Measurements from ENCODE around the gene ZDHHC11. TPM values are rescaled to one million over a fixed set of nuclear protein-coding genes. Genes with fewer than 3 reads are reported as not detected.

Gene ZDHHC11
- total and polyA plus RNA-seq, 2 experiments from 2014 or later, result 8.0 to 29.1 TPM

DNA sequence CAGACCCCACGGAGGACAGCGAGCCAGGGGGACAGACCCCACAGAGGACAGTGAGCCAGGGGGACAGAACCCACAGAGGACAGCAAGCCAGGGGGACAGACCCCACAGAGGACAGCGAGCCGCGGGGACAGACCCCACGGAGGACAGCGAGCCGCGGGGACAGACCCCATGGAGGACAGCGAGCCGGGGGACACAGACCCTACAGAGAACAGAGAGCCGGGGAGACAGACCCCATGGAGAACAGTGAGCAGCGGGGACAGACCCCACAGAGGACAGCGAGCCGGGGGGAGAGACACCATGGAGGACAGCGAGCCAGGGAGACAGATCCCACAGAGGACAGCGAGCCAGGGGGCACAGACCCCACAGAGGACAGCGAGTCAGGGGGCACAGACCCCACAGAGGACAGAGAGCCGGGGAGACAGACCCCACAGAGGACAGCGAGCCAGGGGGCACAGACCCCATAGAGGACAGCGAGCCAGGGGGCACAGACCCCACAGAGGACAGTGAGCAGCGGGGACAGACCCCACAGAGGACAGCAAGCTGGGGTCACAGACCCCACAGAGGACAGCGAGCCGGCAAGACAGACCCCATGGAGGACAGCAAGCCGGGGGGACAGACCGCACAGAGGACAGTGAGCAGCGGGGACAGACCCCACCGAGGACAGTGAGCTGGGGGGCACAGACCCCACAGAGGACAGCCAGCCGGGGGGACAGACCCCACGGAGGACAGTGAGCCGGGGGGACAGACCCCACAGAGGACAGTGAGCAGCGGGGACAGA, 4.4 kb upstream of the ZDHHC11 start (continued):
- TF ChIP-seq, protein P1, sequence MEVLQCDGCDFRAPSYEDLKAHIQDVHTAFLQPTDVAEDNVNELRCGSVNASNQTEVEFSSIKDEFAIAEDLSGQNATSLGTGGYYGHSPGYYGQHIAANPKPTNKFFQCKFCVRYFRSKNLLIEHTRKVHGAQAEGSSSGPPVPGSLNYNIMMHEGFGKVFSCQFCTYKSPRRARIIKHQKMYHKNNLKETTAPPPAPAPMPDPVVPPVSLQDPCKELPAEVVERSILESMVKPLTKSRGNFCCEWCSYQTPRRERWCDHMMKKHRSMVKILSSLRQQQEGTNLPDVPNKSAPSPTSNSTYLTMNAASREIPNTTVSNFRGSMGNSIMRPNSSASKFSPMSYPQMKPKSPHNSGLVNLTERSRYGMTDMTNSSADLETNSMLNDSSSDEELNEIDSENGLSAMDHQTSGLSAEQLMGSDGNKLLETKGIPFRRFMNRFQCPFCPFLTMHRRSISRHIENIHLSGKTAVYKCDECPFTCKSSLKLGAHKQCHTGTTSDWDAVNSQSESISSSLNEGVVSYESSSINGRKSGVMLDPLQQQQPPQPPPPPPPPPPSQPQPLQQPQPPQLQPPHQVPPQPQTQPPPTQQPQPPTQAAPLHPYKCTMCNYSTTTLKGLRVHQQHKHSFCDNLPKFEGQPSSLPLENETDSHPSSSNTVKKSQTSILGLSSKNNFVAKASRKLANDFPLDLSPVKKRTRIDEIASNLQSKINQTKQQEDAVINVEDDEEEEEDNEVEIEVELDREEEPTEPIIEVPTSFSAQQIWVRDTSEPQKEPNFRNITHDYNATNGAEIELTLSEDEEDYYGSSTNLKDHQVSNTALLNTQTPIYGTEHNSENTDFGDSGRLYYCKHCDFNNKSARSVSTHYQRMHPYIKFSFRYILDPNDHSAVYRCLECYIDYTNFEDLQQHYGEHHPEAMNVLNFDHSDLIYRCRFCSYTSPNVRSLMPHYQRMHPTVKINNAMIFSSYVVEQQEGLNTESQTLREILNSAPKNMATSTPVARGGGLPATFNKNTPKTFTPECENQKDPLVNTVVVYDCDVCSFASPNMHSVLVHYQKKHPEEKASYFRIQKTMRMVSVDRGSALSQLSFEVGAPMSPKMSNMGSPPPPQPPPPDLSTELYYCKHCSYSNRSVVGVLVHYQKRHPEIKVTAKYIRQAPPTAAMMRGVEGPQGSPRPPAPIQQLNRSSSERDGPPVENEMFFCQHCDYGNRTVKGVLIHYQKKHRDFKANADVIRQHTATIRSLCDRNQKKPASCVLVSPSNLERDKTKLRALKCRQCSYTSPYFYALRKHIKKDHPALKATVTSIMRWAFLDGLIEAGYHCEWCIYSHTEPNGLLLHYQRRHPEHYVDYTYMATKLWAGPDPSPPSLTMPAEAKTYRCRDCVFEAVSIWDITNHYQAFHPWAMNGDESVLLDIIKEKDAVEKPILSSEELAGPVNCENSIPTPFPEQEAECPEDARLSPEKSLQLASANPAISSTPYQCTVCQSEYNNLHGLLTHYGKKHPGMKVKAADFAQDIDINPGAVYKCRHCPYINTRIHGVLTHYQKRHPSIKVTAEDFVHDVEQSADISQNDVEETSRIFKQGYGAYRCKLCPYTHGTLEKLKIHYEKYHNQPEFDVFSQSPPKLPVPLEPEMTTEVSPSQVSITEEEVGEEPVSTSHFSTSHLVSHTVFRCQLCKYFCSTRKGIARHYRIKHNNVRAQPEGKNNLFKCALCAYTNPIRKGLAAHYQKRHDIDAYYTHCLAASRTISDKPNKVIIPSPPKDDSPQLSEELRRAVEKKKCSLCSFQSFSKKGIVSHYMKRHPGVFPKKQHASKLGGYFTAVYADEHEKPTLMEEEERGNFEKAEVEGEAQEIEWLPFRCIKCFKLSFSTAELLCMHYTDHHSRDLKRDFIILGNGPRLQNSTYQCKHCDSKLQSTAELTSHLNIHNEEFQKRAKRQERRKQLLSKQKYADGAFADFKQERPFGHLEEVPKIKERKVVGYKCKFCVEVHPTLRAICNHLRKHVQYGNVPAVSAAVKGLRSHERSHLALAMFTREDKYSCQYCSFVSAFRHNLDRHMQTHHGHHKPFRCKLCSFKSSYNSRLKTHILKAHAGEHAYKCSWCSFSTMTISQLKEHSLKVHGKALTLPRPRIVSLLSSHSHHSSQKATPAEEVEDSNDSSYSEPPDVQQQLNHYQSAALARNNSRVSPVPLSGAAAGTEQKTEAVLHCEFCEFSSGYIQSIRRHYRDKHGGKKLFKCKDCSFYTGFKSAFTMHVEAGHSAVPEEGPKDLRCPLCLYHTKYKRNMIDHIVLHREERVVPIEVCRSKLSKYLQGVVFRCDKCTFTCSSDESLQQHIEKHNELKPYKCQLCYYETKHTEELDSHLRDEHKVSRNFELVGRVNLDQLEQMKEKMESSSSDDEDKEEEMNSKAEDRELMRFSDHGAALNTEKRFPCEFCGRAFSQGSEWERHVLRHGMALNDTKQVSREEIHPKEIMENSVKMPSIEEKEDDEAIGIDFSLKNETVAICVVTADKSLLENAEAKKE (CRISPR knock-in tag; IDR thresholded peaks at IDR 0.05), result no peak
- TF ChIP-seq, protein P2, sequence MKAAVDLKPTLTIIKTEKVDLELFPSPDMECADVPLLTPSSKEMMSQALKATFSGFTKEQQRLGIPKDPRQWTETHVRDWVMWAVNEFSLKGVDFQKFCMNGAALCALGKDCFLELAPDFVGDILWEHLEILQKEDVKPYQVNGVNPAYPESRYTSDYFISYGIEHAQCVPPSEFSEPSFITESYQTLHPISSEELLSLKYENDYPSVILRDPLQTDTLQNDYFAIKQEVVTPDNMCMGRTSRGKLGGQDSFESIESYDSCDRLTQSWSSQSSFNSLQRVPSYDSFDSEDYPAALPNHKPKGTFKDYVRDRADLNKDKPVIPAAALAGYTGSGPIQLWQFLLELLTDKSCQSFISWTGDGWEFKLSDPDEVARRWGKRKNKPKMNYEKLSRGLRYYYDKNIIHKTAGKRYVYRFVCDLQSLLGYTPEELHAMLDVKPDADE (IDR thresholded peaks at IDR 0.05), result no peak

DNA sequence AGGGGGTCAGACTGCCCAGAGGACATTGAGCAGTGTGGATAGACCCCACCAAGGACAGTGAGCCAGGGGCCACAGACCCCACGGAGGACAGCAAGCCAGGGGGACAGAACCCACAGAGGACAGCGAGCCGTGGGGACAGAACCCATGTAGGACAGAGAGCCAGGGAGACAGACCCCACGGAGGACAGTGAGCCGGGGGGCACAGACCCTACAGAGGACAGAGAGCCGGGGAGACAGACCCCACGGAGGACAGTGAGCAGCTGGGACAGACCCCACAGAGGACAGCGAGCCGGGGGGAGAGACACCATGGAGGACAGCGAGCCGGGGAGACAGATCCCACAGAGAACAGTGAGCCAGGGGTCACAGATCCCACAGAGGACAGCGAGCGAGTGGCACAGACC, 3.4 kb upstream of the ZDHHC11 start:
- Mint-ChIP-seq H3K27ac (no peak overlapping the region), H3K9me3 (no peaks in the 10 kb centered on the region; the same call in 2 of the 3 replicates), H3K4me3 (no peak overlapping the region), H3K4me1 (no peaks in the 10 kb centered on the region; the same call in 2 of the 3 replicates), H3K27me3 (ENCODE audit: insufficient read depth, low read depth, poor library complexity) (peaks cover 12% of the 10 kb centered on the region), H3K36me3 (ENCODE audit: low read depth) (no peaks in the 10 kb centered on the region; the same call in 2 of the 3 replicates)
- no peak overlapping the region for H2AFZ ChIP-seq
- no peaks in the 10 kb centered on the region for H3K79me2 ChIP-seq (replicated peaks; ENCODE audit: insufficient read depth)
- H4K20me1 ChIP-seq (replicated peaks; ENCODE audit: insufficient read depth), result no peaks in the 10 kb centered on the region
- H3K27ac ChIP-seq (ENCODE audit: low read depth), result no peak overlapping the region
- no peaks in the 10 kb centered on the region for H3K9me2 ChIP-seq (ENCODE audit: insufficient read depth)
- H3K36me3 ChIP-seq (ENCODE audit: insufficient read depth), result no peaks in the 10 kb centered on the region
- no peaks in the 10 kb centered on the region for H3K4me1 ChIP-seq (ENCODE audit: insufficient read depth)
- no peak overlapping the region for H3K4me2 ChIP-seq
- ATAC-seq (no peak), DNase-seq (ENCODE audit: low spot score) (no peak)
- no peaks in the 10 kb centered on the region for H3K27me3 ChIP-seq (ENCODE audit: insufficient read depth)
- no peaks in the 10 kb centered on the region for H3F3A ChIP-seq (replicated peaks; ENCODE audit: low read depth)
- no peak overlapping the region for H3K4me3 ChIP-seq
- TF ChIP-seq ZNF331 (CRISPR knock-in tag; IDR thresholded peaks at IDR 0.05; ENCODE audit: low read depth), result no peak
- TF ChIP-seq STAT1 (IDR thresholded peaks at IDR 0.05; ENCODE audit: unreplicated experiment), result no peak
- no peak for TF ChIP-seq CREB1 (CRISPR knock-in tag; IDR thresholded peaks at IDR 0.05; ENCODE audit: low read depth)
- TF ChIP-seq, protein P1 (CRISPR knock-in tag; IDR thresholded peaks at IDR 0.05), result no peak
- TF ChIP-seq, protein P2 (IDR thresholded peaks at IDR 0.05), result no peak
